ENCODE results near the gene ZNF584.

ZNF584 gene

GRCh38 chr19:58380662-58381459 is 27.6 kb upstream of the ZNF584 start, which contains the start of gene ZNF837 (continued):
- TF ChIP-seq KLF9 (tag by site-specific recombination; IDR thresholded peaks at IDR 0.05; ENCODE audit: low read depth) = peak; percentile 89
- peak; percentile 64 for TF ChIP-seq ZNF518A (tag by site-specific recombination; conservative IDR thresholded peaks at IDR 0.05; ENCODE audit: low read depth)
- TF ChIP-seq KLF1 (tag by site-specific recombination; IDR thresholded peaks at IDR 0.05) = peak; percentile 83
- TF ChIP-seq ZNF138 (tag by site-specific recombination; IDR thresholded peaks at IDR 0.05; ENCODE audit: borderline replicate concordance) = no peak
- no peak for TF ChIP-seq ZNF48 (tag by site-specific recombination; IDR thresholded peaks at IDR 0.05)
- TF ChIP-seq ZNF76 (tag by site-specific recombination; IDR thresholded peaks at IDR 0.05; ENCODE audit: borderline replicate concordance, low read depth) = peak; percentile 96
- peak; percentile 70; the same call in 1 of the 2 replicates for TF ChIP-seq ZNF639 (tag by site-specific recombination; IDR thresholded peaks at IDR 0.05)
- TF ChIP-seq ZNF768 (tag by site-specific recombination; IDR thresholded peaks at IDR 0.05) = peak; percentile 71; the same call in 1 of the 2 replicates
- peak; percentile 70 for TF ChIP-seq ZNF394 (tag by site-specific recombination; IDR thresholded peaks at IDR 0.05; ENCODE audit: borderline replicate concordance)
- TF ChIP-seq ZNF510 (tag by site-specific recombination; IDR thresholded peaks at IDR 0.05; ENCODE audit: insufficient replicate concordance) = no peak
- no peak for TF ChIP-seq SCRT2 (tag by site-specific recombination; IDR thresholded peaks at IDR 0.05)
- TF ChIP-seq ZNF248 (tag by site-specific recombination; IDR thresholded peaks at IDR 0.05) = no peak
- peak; percentile 90; the same call in 1 of the 2 replicates for TF ChIP-seq ZNF148 (tag by site-specific recombination; IDR thresholded peaks at IDR 0.05; ENCODE audit: borderline replicate concordance)
- TF ChIP-seq ZNF626 (tag by site-specific recombination; IDR thresholded peaks at IDR 0.05) = no peak; the same call in 1 of the 2 replicates

- ChIA-PET CTCF (interaction anchor here (0.6 to 1.2 kb wide), 3 partner anchors 11 to 178 kb away, joined by 3 to 6 read pairs (median 4); partner anchors contain the start of gene ZBTB45), POLR2A (interaction anchor here (0.6 to 2.9 kb wide), 11 partner anchors 10 to 635 kb away, joined by 3 to 25 read pairs (median 4); partner anchors contain the start of genes TRIM28, ZNF324B, ZNF497 and ZNF584)
- Histone ChIP-seq H3K4me1 (ENCODE audit: control insufficient read depth, insufficient read depth, low read length) (peaks cover 14% of the 10 kb centered on the region), H3K9me3 (ENCODE audit: control insufficient read depth, insufficient read depth, low read depth, low read length) (no peaks in the 10 kb centered on the region), H3K4me3 (ENCODE audit: low read depth, low read length) (peak overlapping the region; percentile 83), H3K36me3 (ENCODE audit: control insufficient read depth in 2 of 2, insufficient read depth in 1 of 2, low read length in 2 of 2) (no peaks in the 10 kb centered on the region), H3K27ac (ENCODE audit: extremely low read depth, low read depth, low read length) (no peak overlapping the region; the same call in 1 of the 2 replicates)
- no peak; the same call in 1 of the 2 replicates for TF ChIP-seq ZNF777 (tag by site-specific recombination; IDR thresholded peaks at IDR 0.05; ENCODE audit: borderline replicate concordance)
- no peak for TF ChIP-seq ZNF561 (tag by site-specific recombination; IDR thresholded peaks at IDR 0.05; ENCODE audit: borderline replicate concordance)
- no peak for TF ChIP-seq ZNF280D (tag by site-specific recombination; IDR thresholded peaks at IDR 0.05)
- no peak for TF ChIP-seq ZNF175 (tag by site-specific recombination; IDR thresholded peaks at IDR 0.05)
- no peak for TF ChIP-seq ZNF426 (tag by site-specific recombination; IDR thresholded peaks at IDR 0.05)
- no peak for TF ChIP-seq ZNF169 (tag by site-specific recombination; IDR thresholded peaks at IDR 0.05)
- TF ChIP-seq ZNF19 (tag by site-specific recombination; IDR thresholded peaks at IDR 0.05; ENCODE audit: low read depth) = no peak
Observed at GRCh38 chr19:58381460-58382212, 26.8 kb upstream of the ZNF584 start.
